Ovary (tissue), 3 donors: Measurements from ENCODE around the gene IGDCC3.

Source experiments
- CTCF ChIP-seq, 3 donors: fragments of 450-650 bp in 2 of 3; fragments of 200-600 bp in 1 of 3; IDR thresholded peaks; one replicate each; pipeline versions ENCODE4 v1.5.1 to v1.8.0; 2016 to 2022; ENCODE audit warnings: antibody characterized with exemption in 3 of 3, mild to moderate bottlenecking in 1 of 3
- EP300 ChIP-seq: sonication (generic); formaldehyde crosslinking; IDR thresholded peaks from one replicate; pipeline ENCODE4 v1.6.1; 2017; ENCODE audit warnings: antibody characterized with exemption
- donor health status: DM: no; HTN: no; CAD: no.

- TF ChIP-seq CTCF (IDR thresholded peaks at IDR 0.05) (no peak), EP300 (no peak)
These were observed 21.4 kb upstream of the IGDCC3 start for GRCh38 chr15:65399001-65399706.
